Activated CD4-positive, alpha-beta T cell treated with anti-CD3 and anti-CD28 coated beads, Interleukin-2, amount 10 ng/mL, durations not matched to agents 24 days and 14 days (primary cell): Measurements from ENCODE around the gene PIM3. TPM values are rescaled to one million over a fixed set of nuclear protein-coding genes. Genes with fewer than 3 reads are reported as not detected.
"Not testable (repeated sequence)": the region's sequence is repeated elsewhere in the genome, so short reads cannot be mapped to it uniquely, and the experiment has no call there.

ENCODE experiments used
- DNase-seq: peaks from one replicate; pipeline ENCODE4 v3.0.0; 2022
- H3K27ac Mint-ChIP-seq: one replicate; pipeline ENCODE4 v1.8.0; 2022; ENCODE audit warnings: mild to moderate bottlenecking, mixed read lengths
- H3K27me3 Mint-ChIP-seq: one replicate; pipeline ENCODE4 v1.8.0; 2022; ENCODE audit warnings: mixed read lengths
- H3K36me3 Mint-ChIP-seq: one replicate; pipeline ENCODE4 v1.8.0; 2022; ENCODE audit warnings: low read depth, mild to moderate bottlenecking, mixed read lengths
- H3K4me1 Mint-ChIP-seq: one replicate; pipeline ENCODE4 v1.8.0; 2021; ENCODE audit warnings: mixed read lengths
- H3K4me3 Mint-ChIP-seq: one replicate; pipeline ENCODE4 v1.8.0; 2022; ENCODE audit warnings: mild to moderate bottlenecking, moderate library complexity, mixed read lengths
- H3K9me3 Mint-ChIP-seq: one replicate; pipeline ENCODE4 v1.8.0; 2021; ENCODE audit warnings: mixed read lengths
- intact Hi-C: fragments of 100-400 bp; cut with micrococcal nuclease; formaldehyde crosslinking; loops from one replicate; pipeline ENCODE4 v1.15.1; 2023
- total RNA-seq: library from RNA; stranded (reverse); gene quantifications from 2 replicates; pipeline ENCODE4 v1.2.3, GENCODE V29; 2022

PIM3 gene
- total RNA-seq, 1 donor from 2014 or later: 304 TPM

DNA sequence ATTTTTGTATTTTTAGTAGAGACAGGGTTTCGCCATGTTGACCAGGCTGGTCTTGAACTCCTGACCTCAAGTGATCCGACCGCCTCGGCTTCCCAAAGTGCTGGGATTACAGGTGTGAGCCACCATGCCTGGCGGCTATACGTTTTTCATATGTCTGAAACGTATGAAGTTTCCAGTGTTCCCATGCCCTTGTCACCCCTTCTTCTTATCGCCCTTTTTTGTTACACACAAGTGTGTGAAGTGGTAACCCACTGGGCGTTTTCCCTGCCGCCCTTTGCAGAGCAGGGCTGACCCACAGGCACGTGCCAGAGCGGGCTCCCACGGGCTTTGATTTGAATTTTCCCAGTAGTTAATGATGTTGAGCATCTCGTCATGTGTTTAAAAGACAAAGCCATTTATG lies 17.0 kb downstream of the PIM3 start:
- DNase-seq: no peak
- intact Hi-C loops: loop anchor here (2.0 kb wide), 2 partner anchors 41 kb away; no protein-coding TSS in a partner anchor
- H3K4me3 Mint-ChIP-seq: no peak overlapping the region
- H3K36me3 Mint-ChIP-seq: peaks cover 27% of the 10 kb centered on the region
- peaks cover 24% of the 10 kb centered on the region for H3K4me1 Mint-ChIP-seq
- H3K9me3 Mint-ChIP-seq: peaks cover 10% of the 10 kb centered on the region
- peaks cover 2% of the 10 kb centered on the region for H3K27me3 Mint-ChIP-seq
- no peak overlapping the region for H3K27ac Mint-ChIP-seq

DNA sequence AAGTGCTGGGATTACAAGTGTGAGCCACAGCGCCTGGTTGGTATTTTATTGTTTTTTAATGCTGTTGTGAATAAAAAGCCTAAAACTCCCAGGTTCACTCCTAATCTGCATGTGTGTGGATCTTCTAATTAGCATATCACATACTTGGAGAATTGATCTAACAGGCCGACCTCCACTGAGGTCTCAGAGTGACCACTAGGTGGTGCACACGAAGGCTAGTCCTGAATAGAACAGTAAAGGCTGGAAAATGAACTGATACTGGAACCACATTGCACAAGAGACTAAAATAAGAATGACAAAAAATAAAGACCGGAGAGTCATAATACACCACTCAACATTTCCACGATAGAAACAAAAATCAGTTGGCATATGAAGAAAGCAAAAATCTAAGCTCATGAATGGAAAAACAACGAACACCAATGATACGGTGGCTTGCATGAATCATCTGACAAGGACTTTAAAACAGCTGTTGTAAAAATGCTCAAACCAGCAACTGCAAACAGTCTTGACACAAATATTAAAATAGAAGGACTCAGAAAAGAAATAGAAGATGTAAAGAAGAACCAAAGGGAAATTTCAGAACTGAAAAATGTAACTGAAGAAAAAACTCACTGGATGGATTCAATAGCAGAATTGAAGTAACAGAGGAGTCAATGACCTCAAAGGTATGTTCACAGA lies 19.2 kb downstream of the PIM3 start:
- H3K9me3 Mint-ChIP-seq: peaks cover 14% of the 10 kb centered on the region

DNA sequence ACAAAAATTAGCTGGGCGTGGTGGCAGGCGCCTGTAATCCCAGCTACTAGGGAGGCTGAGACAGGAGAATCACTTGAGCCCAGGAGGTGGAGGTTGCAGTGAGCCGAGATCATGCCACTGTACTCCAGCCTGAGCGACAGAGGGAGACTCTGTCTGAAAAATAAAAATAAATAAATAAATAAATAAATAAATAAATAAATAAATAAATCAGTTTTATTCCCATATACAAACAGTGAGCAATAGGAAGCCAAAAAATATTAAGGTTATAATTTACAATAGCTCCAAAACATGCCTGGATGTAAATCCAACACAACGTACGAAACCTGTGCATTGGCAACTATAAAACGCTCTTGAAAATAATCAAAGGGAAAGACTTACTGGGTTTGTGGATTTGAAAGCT lies 21.2 kb downstream of the PIM3 start:
- H3K27me3 Mint-ChIP-seq: peaks cover 27% of the 10 kb centered on the region
- intact Hi-C loops, DNase-seq, H3K27ac Mint-ChIP-seq, H3K4me3 Mint-ChIP-seq: not testable (repeated sequence)
- peaks cover 28% of the 10 kb centered on the region for H3K9me3 Mint-ChIP-seq
- peaks cover 17% of the 10 kb centered on the region for H3K4me1 Mint-ChIP-seq
- peaks cover 31% of the 10 kb centered on the region for H3K36me3 Mint-ChIP-seq

More for the DNA sequence above, 19.2 kb downstream of the PIM3 start:
- Mint-ChIP-seq H3K4me1 (peaks cover 29% of the 10 kb centered on the region), H3K36me3 (peaks cover 33% of the 10 kb centered on the region), H3K4me3 (peak overlapping the region; percentile 11), H3K27ac (peak overlapping the region; percentile 73), H3K27me3 (peaks cover 8% of the 10 kb centered on the region)
- DNase-seq: peak; percentile 69
- intact Hi-C loops: loop anchor here (2.0 kb wide), 1 partner anchor 13 kb away; no protein-coding TSS in a partner anchor

DNA sequence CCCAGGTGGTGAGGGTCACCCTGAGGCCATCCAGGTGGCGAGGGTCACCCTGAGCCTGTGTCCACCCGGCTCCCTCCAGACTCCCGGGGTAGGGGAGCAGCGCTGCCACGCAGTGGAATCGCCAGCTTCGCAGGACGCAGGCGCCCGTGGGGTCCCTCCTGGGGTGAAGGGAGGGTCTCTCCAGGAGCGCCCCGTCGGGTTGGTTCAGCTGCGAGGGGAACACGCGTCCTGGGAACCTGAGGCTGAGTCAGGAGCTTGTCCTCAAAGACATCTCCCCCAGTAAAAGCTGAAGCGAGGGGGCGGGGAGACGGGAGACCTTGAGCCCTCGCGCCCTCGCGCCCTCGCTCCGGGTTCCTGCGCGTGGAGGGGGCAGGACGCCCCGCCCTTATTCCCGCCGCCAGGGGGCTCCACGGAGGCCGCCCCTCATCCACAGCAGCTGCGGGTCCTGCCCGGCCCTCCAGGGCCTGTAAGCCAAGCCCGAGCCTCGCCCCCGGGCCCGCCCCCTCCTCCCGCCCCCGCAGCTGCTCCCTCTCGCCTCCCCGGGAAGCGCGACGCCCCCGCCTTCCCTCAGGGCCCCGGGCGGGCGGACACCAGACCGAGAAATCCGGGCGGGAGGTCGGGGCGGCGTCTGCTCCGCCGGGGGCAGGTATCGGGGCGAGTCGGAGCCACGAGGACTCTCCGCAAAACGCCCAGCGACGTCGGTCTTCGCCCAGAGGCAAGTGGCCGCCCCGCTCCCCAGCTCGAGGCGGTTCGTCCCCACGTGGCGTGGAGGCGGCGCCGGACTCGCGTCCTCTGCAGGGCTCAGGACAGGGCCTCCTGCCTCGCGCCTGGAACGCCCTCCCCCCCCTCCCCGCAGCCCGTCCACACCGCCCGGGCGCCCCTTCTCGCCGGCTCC lies 22.8 kb downstream of the PIM3 start:
- Mint-ChIP-seq H3K4me3 (no peak overlapping the region), H3K27me3 (peaks cover 30% of the 10 kb centered on the region), H3K9me3 (peaks cover 29% of the 10 kb centered on the region), H3K36me3 (peaks cover 29% of the 10 kb centered on the region), H3K27ac (no peak overlapping the region), H3K4me1 (peaks cover 16% of the 10 kb centered on the region)
- intact Hi-C loops: no loop called here
- DNase-seq: peak; percentile 73

DNA sequence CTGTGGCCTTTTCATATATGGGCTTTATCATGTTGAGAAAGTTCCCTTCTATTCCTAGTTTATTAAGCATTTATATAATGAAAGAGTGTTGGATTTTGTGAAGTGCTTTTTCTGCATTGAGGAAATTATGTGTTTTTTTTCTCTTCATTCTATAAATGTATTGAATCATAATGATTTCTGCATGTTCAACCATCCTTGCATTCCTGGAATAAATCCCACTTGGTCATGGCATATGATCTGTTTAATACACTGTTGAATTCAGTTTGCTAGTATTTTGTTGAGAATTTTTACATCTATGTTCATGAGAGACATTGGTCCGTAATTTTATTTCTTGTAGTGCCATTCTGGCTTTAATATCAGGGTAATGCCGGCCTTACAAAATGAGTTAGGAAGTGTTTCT lies 25.8 kb downstream of the PIM3 start:
- Mint-ChIP-seq H3K9me3 (peaks cover 30% of the 10 kb centered on the region), H3K4me1 (peaks cover 5% of the 10 kb centered on the region), H3K27me3 (peaks cover 35% of the 10 kb centered on the region), H3K27ac (no peak overlapping the region), H3K36me3 (peaks cover 20% of the 10 kb centered on the region), H3K4me3 (no peak overlapping the region)
- intact Hi-C loops: no loop called here
- no peak for DNase-seq

DNA sequence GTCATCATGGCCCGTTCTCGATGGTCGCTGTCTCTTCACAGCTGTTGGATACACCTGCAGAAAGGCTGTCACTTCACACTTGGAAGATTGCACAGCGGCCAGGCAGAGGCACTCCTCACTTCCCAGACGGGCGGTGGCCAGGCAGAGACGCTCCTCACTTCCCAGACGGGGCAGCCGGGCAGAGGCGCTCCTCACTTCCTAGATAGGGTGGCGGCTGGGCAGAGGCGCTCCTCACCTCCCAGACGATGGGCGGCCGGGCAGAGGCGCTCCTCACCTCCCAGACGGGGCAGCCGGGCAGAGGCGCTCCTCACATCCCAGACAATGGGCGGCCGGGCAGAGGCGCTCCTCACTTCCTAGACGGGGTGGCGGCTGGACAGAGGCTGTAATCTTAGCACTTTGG lies 29.3 kb downstream of the PIM3 start:
- H3K4me3 Mint-ChIP-seq, intact Hi-C loops, DNase-seq, H3K4me1 Mint-ChIP-seq, H3K27ac Mint-ChIP-seq: not testable (repeated sequence)
- Mint-ChIP-seq H3K27me3 (peaks cover 30% of the 10 kb centered on the region), H3K9me3 (peaks cover 23% of the 10 kb centered on the region), H3K36me3 (peaks cover 12% of the 10 kb centered on the region)

GRCh38 chr22:49991167-49991566 lies 30.6 kb downstream of the PIM3 start:
- Mint-ChIP-seq H3K27me3 (peaks cover 17% of the 10 kb centered on the region), H3K36me3 (peaks cover 8% of the 10 kb centered on the region), H3K27ac (no peak overlapping the region), H3K4me1 (peaks cover 4% of the 10 kb centered on the region), H3K9me3 (peaks cover 15% of the 10 kb centered on the region), H3K4me3 (no peak overlapping the region)
- DNase-seq: no peak
- intact Hi-C loops: no loop called here

GRCh38 chr22:49991907-49992533 lies 31.4 kb downstream of the PIM3 start:
- no peak for DNase-seq
- H3K4me3 Mint-ChIP-seq: no peak overlapping the region
- H3K36me3 Mint-ChIP-seq: peaks cover 7% of the 10 kb centered on the region
- H3K4me1 Mint-ChIP-seq: peaks cover 4% of the 10 kb centered on the region
- peaks cover 8% of the 10 kb centered on the region for H3K9me3 Mint-ChIP-seq
- no peak overlapping the region for H3K27ac Mint-ChIP-seq
- peaks cover 10% of the 10 kb centered on the region for H3K27me3 Mint-ChIP-seq
- intact Hi-C loops: loop anchor here (2.0 kb wide), 1 partner anchor 13 kb away; no protein-coding TSS in a partner anchor

- no peak overlapping the region for H3K4me3 Mint-ChIP-seq
- H3K27ac Mint-ChIP-seq: no peak overlapping the region
- intact Hi-C loops: loop anchor here (1.0 to 2.0 kb wide), 3 partner anchors 14 to 62 kb away; no protein-coding TSS in a partner anchor
- H3K9me3 Mint-ChIP-seq: peaks cover 8% of the 10 kb centered on the region
- H3K36me3 Mint-ChIP-seq: peaks cover 5% of the 10 kb centered on the region
- peak; percentile 90 for DNase-seq
- H3K4me1 Mint-ChIP-seq: peaks cover 4% of the 10 kb centered on the region
- peaks cover 8% of the 10 kb centered on the region for H3K27me3 Mint-ChIP-seq
Observed at GRCh38 chr22:49992921-49993648, 32.5 kb downstream of the PIM3 start.

DNA sequence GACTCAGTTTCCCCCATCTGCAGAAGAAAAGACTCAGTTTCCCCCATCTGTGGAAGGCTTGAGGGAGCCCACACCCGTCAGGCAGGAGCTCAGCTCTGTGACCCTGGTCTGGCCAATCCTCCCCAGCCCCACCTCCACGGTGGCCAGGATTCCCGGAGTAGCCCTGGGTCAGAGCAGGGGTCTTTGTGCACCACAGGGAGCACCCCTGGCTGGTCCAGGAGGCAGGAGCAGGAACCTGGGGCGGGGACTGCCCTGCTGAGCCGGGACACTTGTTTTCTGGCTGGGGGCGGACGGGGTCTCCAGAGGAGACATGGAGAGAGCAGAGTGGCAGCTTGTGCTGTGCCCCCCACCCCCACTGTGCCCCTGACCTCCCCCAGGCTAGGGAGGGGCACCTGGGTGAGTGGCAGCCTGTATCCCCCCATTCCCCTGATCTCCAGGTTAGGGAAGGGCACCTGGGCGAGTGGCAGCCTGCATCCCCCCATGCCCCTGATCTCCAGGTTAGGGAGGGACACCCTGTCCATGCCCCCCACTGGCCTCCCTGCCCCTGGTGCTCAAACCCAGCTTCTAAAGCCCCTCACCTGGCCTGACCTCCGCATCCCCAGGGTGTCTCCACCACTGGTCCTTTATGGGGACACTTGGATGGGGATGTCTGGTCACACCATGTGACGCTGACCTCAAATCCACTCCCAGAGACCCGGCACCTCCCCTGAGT lies 33.2 kb downstream of the PIM3 start:
- H3K27me3 Mint-ChIP-seq: peaks cover 6% of the 10 kb centered on the region
- H3K4me1 Mint-ChIP-seq: peaks cover 4% of the 10 kb centered on the region
- H3K4me3 Mint-ChIP-seq: no peak overlapping the region
- DNase-seq: no peak
- intact Hi-C loops: loop anchor here (1.0 to 2.0 kb wide), 3 partner anchors 15 to 63 kb away; no protein-coding TSS in a partner anchor
- H3K9me3 Mint-ChIP-seq: peaks cover 5% of the 10 kb centered on the region
- no peak overlapping the region for H3K27ac Mint-ChIP-seq
- H3K36me3 Mint-ChIP-seq: peaks cover 3% of the 10 kb centered on the region

- H3K27me3 Mint-ChIP-seq: peaks cover 6% of the 10 kb centered on the region
- no peak overlapping the region for H3K27ac Mint-ChIP-seq
- H3K4me3 Mint-ChIP-seq: no peak overlapping the region
- peaks cover 4% of the 10 kb centered on the region for H3K4me1 Mint-ChIP-seq
- intact Hi-C loops: no loop called here
- peaks cover 3% of the 10 kb centered on the region for H3K36me3 Mint-ChIP-seq
- peaks cover 5% of the 10 kb centered on the region for H3K9me3 Mint-ChIP-seq
- no peak for DNase-seq
Observed at GRCh38 chr22:49994361-49995040, 33.9 kb downstream of the PIM3 start.

DNA sequence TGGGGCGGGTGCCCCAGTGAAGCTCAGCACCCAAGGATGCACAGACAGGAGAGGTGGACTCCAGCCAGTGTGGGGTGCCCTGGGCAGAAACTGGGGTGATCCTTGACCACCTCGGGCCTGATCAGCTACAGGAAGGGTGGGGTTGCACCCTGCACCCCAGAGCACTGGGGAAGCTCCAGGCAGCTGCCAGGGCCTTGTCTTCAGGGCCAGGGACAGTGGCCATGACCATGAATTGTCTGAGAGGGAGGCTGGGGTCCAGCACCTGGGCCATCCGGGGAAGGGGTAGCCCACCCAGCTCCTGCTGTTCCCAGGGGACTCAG lies 34.4 kb downstream of the PIM3 start:
- Mint-ChIP-seq H3K9me3 (peaks cover 5% of the 10 kb centered on the region), H3K27me3 (peaks cover 6% of the 10 kb centered on the region), H3K4me3 (no peak overlapping the region), H3K27ac (no peak overlapping the region), H3K36me3 (peaks cover 3% of the 10 kb centered on the region), H3K4me1 (peaks cover 4% of the 10 kb centered on the region)
- intact Hi-C loops: no loop called here
- DNase-seq: no peak
